Upper lobe of right lung (tissue), 1 donor: ENCODE data around the gene PTHLH. TPM values are rescaled to one million over a fixed set of nuclear protein-coding genes. Genes with fewer than 3 reads are reported as not detected.

Experiments
- ATAC-seq: fragments of 200-7000 bp; cut with Tn5 transposase; one replicate; pipeline ENCODE4 v1.9.1; 2020; ENCODE audit warnings: mild to moderate bottlenecking, moderate library complexity
- DNase-seq: peaks from one replicate; pipeline ENCODE4 v3.0.0-alpha.2; 2020
- H3K27ac ChIP-seq: fragments of 200-600 bp; one replicate; pipeline ENCODE4 v1.8.0; 2022
- H3K27me3 ChIP-seq: fragments of 200-600 bp; one replicate; pipeline ENCODE4 v1.8.0; 2022; ENCODE audit warnings: mild to moderate bottlenecking
- H3K36me3 ChIP-seq: fragments of 200-600 bp; one replicate; pipeline ENCODE4 v1.8.0; 2022
- H3K4me1 ChIP-seq: fragments of 200-600 bp; one replicate; pipeline ENCODE4 v1.8.0; 2022
- H3K4me3 ChIP-seq: fragments of 200-600 bp; one replicate; pipeline ENCODE4 v1.8.0; 2022; ENCODE audit warnings: mild to moderate bottlenecking
- H3K9me3 ChIP-seq: fragments of 200-600 bp; one replicate; pipeline ENCODE4 v1.8.0; 2022
- CTCF ChIP-seq: fragments of 200-600 bp; IDR thresholded peaks from one replicate; pipeline ENCODE4 v1.8.0; 2022; ENCODE audit warnings: antibody characterized with exemption
- intact Hi-C: fragments of 100-400 bp; cut with DNase I; formaldehyde crosslinking; loops from one replicate; pipeline ENCODE4 v1.11.0; 2022
- long read RNA-seq: library from polyadenylated mRNA; unstranded; transcript quantifications from one replicate; pipeline ENCODE4 v2.0.0, GENCODE V29; 2021
- total RNA-seq: library from RNA; stranded (reverse); fragmentation: NEBNext Ultra II Directional; extraction: Animal tissue kit (Norgen Biotek cat#: 25700); gene quantifications from one replicate; pipeline ENCODE4 v1.2.1, GENCODE V29; 2021
- donor health status: DM: no; HTN: yes; CAD: no; lungs with severe emphysema.

Gene PTHLH
- 1.9 TPM for total RNA-seq
- long read RNA-seq, partial matches to known transcripts: 1 of 2 reads
- long read RNA-seq, other reads (novel, unspliced or antisense): 1 of 2 reads

GRCh38 chr12:27972721-27973120, at the start of gene PTHLH:
Gene PTHLH, minus strand, starts transcription at chr12:27972733. Its CDS starts 3,239 bp downstream, at chr12:27969494.
- Histone ChIP-seq H3K9me3 (no peaks in the 10 kb centered on the region), H3K27ac (no peak within 1 kb of the TSS), H3K4me1 (peaks cover 26% of the 10 kb centered on the region), H3K4me3 (no peak within 1 kb of the TSS), H3K27me3 (peaks cover 67% of the 10 kb centered on the region), H3K36me3 (no peaks in the 10 kb centered on the region)
- no peak for TF ChIP-seq CTCF
- DNase-seq (no peak), ATAC-seq (no peak)
- intact Hi-C loops: no loop called here

- H3K4me3 ChIP-seq: no peak overlapping the region
- H3K27ac ChIP-seq: no peak overlapping the region
- intact Hi-C loops: no loop called here
- H3K9me3 ChIP-seq: no peaks in the 10 kb centered on the region
- DNase-seq (no peak), ATAC-seq (no peak)
- no peaks in the 10 kb centered on the region for H3K4me1 ChIP-seq
- H3K36me3 ChIP-seq: no peaks in the 10 kb centered on the region
- H3K27me3 ChIP-seq: no peaks in the 10 kb centered on the region
- no peak for TF ChIP-seq CTCF
These were observed 49.2 kb upstream of the PTHLH start for GRCh38 chr12:28021704-28022103.

GRCh38 chr12:28017873-28018255, 45.3 kb upstream of the PTHLH start:
- Histone ChIP-seq H3K9me3 (no peaks in the 10 kb centered on the region), H3K4me3 (no peak overlapping the region), H3K27ac (no peak overlapping the region), H3K27me3 (no peaks in the 10 kb centered on the region), H3K4me1 (no peaks in the 10 kb centered on the region), H3K36me3 (no peaks in the 10 kb centered on the region)
- ATAC-seq (no peak), DNase-seq (no peak)
- no peak for TF ChIP-seq CTCF
- intact Hi-C loops: no loop called here

GRCh38 chr12:28017126-28017872, 44.8 kb upstream of the PTHLH start:
- intact Hi-C loops: no loop called here
- H3K36me3 ChIP-seq: no peaks in the 10 kb centered on the region
- no peak overlapping the region for H3K27ac ChIP-seq
- no peaks in the 10 kb centered on the region for H3K27me3 ChIP-seq
- ATAC-seq (no peak), DNase-seq (no peak)
- H3K9me3 ChIP-seq: no peaks in the 10 kb centered on the region
- H3K4me3 ChIP-seq: no peak overlapping the region
- TF ChIP-seq CTCF: no peak
- H3K4me1 ChIP-seq: no peaks in the 10 kb centered on the region

GRCh38 chr12:28015165-28015564, 42.6 kb upstream of the PTHLH start:
- H3K4me3 ChIP-seq: no peak overlapping the region
- TF ChIP-seq CTCF: no peak
- ATAC-seq: no peak
- intact Hi-C loops: no loop called here
- no peak overlapping the region for H3K27ac ChIP-seq
- no peak for DNase-seq
- H3K27me3 ChIP-seq: no peaks in the 10 kb centered on the region
- H3K36me3 ChIP-seq: no peaks in the 10 kb centered on the region
- H3K4me1 ChIP-seq: no peaks in the 10 kb centered on the region
- H3K9me3 ChIP-seq: no peaks in the 10 kb centered on the region
